CD4-positive, alpha-beta T cell treated with Interferon alpha-2 for 1 hour (primary cell): ENCODE measurements around the gene LCLAT1.

Experiments
- DNase-seq, 2 donors: peaks; one replicate each; pipeline ENCODE4 v3.0.0-alpha.2; 2020 to 2022

The LCLAT1 gene

GRCh38 chr2:30680121-30680520, 233.1 kb downstream of the LCLAT1 start:
- no peak for DNase-seq

DNA sequence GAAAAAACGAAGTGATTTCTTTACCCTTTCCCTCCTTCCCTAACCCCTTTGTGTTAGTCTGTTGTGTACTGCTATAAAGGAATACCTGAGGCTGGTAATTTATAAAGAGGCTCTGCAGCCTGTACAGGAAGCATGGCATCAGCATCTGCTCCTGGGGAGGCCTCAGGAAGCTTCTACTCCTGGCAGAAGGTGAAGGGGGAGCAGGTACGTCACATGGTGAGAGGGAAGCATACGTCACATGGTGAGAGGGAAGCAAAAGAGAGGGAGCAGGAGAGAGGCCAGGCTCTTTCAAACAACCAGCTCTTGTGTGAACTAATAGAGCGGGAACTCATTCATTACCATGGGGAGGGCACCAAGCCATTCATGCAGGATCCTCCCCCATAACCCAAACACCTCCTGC, 234.0 kb downstream of the LCLAT1 start:
- DNase-seq: no peak

- no peak for DNase-seq
Observed at GRCh38 chr2:30683236-30683956, 236.3 kb downstream of the LCLAT1 start.

GRCh38 chr2:30684026-30684425, 237.0 kb downstream of the LCLAT1 start:
- DNase-seq: no peak

GRCh38 chr2:30684516-30684915, 237.5 kb downstream of the LCLAT1 start:
- DNase-seq: no peak

- no peak for DNase-seq
Observed at GRCh38 chr2:30684996-30685395, 237.9 kb downstream of the LCLAT1 start.

DNA sequence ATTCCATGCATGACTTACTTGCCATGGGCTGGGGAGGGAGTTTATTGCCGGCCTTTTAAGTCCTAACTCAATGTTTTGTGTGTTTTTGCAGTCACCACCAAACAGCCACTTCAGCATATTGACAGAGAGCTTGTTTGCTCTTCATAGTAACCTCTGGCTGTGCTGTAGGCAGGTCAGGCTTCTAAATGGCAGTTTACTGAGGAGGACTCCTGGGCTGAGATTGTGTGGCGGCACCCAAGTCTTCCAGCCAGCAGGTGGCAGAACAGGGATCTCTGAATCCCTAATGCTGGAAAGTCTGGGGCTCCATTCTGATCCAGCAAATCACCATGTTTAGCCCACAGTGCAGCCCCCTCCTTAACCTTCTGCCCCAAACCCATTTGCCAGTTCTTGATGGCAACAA, 239.0 kb downstream of the LCLAT1 start:
- DNase-seq: no peak

GRCh38 chr2:30686669-30687068, 239.6 kb downstream of the LCLAT1 start:
- DNase-seq: no peak

DNA sequence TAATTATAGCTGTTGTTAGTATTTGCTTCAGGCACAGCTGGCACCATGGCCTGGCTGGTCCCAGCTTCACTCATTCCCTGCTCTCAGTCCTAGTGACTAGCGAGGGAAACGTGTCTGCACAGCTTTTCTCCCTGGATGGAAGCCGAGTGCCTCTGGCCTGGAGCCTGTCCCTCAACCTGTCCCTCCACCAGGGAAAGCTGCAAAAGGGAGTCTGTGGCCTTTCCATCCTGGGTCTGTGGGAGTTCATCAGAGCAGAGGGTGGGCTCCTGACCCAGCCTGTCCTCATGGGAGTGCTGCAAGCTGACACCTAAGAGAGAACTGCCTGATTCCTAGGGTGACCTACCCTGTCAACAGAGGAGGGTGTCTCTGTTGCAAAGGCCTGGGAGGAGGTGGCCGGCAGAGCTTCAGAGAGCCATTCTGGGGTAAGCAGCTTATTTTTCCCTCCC, 241.9 kb downstream of the LCLAT1 start:
- no peak for DNase-seq

DNA sequence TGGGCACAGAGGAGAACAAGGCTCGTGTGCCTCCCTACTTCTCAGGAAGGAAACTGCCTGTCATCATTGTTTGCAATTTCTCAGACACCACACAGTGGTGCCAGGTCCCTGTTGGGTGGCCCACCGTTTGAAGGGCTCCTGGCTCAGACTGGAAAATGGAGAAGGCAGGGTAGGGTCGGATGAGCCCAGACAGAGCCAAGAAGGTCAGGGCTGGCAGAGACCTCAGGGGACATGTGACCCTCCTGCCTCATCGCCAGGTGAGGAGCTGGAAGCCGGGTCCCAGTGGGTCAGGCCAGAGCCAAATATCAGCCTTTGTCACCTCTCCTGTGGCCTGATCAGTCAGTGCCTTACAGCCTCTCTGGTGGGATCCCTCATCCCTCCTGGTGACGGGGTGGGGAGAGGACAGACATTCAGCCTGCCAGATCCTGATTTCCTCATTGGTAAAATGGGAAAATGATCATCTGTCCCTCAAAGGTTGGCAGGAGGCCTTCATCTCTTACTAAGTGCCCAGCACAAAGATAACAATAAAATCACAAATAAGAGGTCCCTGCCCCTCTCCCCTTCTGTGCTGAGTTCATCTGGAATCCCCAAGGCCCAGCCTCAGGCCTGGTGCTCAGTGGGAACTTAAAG, 242.6 kb downstream of the LCLAT1 start:
- no peak for DNase-seq

GRCh38 chr2:30690126-30690561, 243.1 kb downstream of the LCLAT1 start:
- DNase-seq: no peak

DNA sequence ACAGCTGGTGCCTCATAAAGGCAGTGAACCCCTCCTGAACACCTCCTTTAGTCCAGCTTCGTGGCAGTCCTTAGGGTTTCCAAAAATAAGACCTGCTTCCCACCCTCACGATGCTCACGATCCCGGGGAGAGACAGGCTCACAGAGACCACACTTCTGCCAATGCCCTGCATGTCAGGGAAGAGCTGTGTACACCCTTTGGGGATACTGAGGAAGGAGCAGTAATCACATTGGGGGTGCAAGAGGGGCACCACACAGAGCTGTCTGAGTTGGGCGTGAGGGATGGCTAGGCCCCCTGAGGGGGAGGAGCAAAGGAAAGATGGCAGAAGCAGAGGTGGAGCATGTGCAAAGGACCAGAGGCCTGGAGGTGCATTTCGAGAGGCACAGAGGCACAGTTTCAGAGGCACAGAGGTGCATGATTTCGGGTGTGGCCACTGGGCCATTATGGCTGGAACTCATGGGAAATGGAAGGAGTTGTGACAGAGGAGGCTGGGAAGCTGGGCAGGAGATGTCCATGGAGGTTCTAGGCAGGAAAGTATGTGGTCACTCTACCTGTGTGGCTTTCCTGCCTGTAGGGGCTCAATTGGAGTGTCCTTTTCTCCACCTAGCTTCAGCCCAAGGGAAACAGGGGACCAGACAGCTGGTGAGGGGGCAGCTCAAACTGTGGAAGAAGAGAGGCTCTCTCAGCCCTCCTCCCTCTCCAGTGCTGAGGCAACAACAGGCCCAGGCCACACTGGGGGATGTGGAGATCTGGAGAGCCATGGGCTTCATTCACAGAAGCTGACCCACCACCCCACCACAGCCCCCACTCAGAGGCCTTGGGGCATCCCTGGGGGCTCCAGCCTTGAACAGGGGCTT, 244.3 kb downstream of the LCLAT1 start:
- DNase-seq: no peak

- DNase-seq: no peak
Observed at GRCh38 chr2:30691948-30692828, 245.1 kb downstream of the LCLAT1 start.

DNA sequence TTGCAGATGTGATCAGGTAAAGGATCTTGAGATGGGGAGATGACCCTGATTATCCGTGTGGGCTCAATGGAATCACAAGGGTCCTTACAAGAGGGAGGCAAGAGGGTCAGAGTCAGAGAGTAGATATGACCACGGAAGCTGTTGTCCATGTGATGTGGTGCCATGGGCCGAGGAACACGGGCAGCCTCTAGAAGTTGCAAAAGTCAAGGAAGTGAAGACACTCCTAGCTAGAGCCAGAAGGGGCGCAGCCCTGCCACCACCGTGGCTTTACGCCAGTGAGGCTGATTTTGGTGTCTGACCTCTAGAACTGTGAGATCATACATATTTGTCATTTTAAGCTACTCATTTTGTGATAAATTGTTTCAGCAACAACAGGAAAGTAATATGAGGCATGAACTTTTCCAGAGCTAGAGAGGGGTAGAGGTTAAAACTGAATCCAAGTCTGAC, 245.8 kb downstream of the LCLAT1 start:
- DNase-seq: no peak
